22Rv1 (cell line): ENCODE measurements around the gene PIP5K1B.

Experiments used
- CTCF ChIP-seq: fragments of 450-650 bp; IDR thresholded peaks from 2 replicates; pipeline ENCODE4 v1.5.1; 2017; ENCODE audit warnings: mild to moderate bottlenecking
- ZFX ChIP-seq: fragments of 450-650 bp; IDR thresholded peaks from 2 replicates; pipeline ENCODE4 v1.6.1; 2017; ENCODE audit warnings: antibody characterized with exemption, borderline replicate concordance

- no peak for TF ChIP-seq CTCF
- no peak for TF ChIP-seq ZFX
Observed at GRCh38 chr9:68741234-68741633, 36.2 kb downstream of the PIP5K1B start.
